ENCODE measurements around the gene ADAMTS3. TPM values are rescaled to one million over a fixed set of nuclear protein-coding genes. Genes with fewer than 3 reads are reported as not detected.

ADAMTS3 gene
- total and polyA plus RNA-seq, 2 experiments from 2014 or later = 1.2 to 3.7 TPM

GRCh38 chr4:72513227-72513626 is 55.8 kb downstream of the ADAMTS3 start (continued):
- no peak for TF ChIP-seq CTCF (conservative IDR thresholded peaks at IDR 0.05; ENCODE audit: low read depth in 2 of 2)

DNA sequence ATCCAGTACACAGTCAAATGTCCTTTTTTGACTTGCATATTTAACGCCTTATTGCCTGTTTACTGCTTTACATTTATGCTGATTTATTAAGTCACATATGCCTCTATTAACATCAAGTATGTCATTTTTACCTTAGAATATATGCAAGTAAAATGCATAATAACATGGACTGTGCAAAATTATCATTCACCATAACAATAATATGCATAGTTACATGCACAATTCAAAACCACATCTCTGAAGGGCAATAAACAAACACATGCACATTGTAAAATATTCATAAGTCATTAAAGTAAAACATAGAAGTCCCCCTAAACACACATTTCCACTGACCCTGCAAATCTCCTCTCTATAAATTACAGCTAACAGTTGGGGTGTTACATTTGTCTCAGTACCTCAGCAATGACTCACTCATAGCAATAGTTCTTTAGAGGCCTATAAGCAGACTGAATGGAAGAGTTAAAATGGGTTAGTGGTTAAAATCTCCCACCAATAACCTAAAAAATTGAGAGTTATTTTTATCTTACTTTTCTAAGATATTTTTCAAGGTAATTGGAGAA is 61.1 kb downstream of the ADAMTS3 start:
- H3K27ac Mint-ChIP-seq = no peak overlapping the region
- no peaks in the 10 kb centered on the region for H3K36me3 ChIP-seq (ENCODE audit: insufficient read depth)
- peaks cover 2% of the 10 kb centered on the region; the same call in 1 of the 3 replicates for H3K4me1 Mint-ChIP-seq
- no peak overlapping the region for H3K4me3 Mint-ChIP-seq
- H3K4me2 ChIP-seq = no peak overlapping the region
- H3K27me3 ChIP-seq (ENCODE audit: insufficient read depth) = no peaks in the 10 kb centered on the region
- H2AFZ ChIP-seq = no peak overlapping the region
- peaks cover 11% of the 10 kb centered on the region; the same call in 1 of the 3 replicates for H3K36me3 Mint-ChIP-seq (ENCODE audit: low read depth)
- no peak for DNase-seq (ENCODE audit: low spot score)
- H3K4me3 ChIP-seq = no peak overlapping the region
- peaks cover 2% of the 10 kb centered on the region for H3K27me3 Mint-ChIP-seq (ENCODE audit: insufficient read depth, low read depth, poor library complexity)
- ATAC-seq = no peak
- H4K20me1 ChIP-seq (replicated peaks; ENCODE audit: insufficient read depth) = no peaks in the 10 kb centered on the region
- no peaks in the 10 kb centered on the region for H3K79me2 ChIP-seq (replicated peaks; ENCODE audit: insufficient read depth)
- peaks cover 6% of the 10 kb centered on the region; the same call in 1 of the 2 replicates for H3K9me2 ChIP-seq (ENCODE audit: insufficient read depth)
- H3K27ac ChIP-seq (ENCODE audit: low read depth) = no peak overlapping the region
- H3F3A ChIP-seq (replicated peaks; ENCODE audit: low read depth) = no peaks in the 10 kb centered on the region
- peaks cover 6% of the 10 kb centered on the region; the same call in 1 of the 3 replicates for H3K9me3 Mint-ChIP-seq
- H3K4me1 ChIP-seq (ENCODE audit: insufficient read depth) = no peaks in the 10 kb centered on the region
- TF ChIP-seq CTCF (conservative IDR thresholded peaks at IDR 0.05; ENCODE audit: low read depth in 2 of 2) (no peak), JUNB (IDR thresholded peaks at IDR 0.05; ENCODE audit: unreplicated experiment) (no peak), POLR2AphosphoS5 (IDR thresholded peaks at IDR 0.05; ENCODE audit: low read depth) (no peak), ZNF462 (CRISPR knock-in tag; IDR thresholded peaks at IDR 0.05) (no peak), EZH2 (IDR thresholded peaks at IDR 0.05; ENCODE audit: low read depth, unreplicated experiment) (no peak), NANOG (IDR thresholded peaks at IDR 0.05; ENCODE audit: borderline replicate concordance) (no peak), EZH2phosphoT487 (IDR thresholded peaks at IDR 0.05; ENCODE audit: unreplicated experiment) (no peak)
- TF ChIP-seq, protein P1, sequence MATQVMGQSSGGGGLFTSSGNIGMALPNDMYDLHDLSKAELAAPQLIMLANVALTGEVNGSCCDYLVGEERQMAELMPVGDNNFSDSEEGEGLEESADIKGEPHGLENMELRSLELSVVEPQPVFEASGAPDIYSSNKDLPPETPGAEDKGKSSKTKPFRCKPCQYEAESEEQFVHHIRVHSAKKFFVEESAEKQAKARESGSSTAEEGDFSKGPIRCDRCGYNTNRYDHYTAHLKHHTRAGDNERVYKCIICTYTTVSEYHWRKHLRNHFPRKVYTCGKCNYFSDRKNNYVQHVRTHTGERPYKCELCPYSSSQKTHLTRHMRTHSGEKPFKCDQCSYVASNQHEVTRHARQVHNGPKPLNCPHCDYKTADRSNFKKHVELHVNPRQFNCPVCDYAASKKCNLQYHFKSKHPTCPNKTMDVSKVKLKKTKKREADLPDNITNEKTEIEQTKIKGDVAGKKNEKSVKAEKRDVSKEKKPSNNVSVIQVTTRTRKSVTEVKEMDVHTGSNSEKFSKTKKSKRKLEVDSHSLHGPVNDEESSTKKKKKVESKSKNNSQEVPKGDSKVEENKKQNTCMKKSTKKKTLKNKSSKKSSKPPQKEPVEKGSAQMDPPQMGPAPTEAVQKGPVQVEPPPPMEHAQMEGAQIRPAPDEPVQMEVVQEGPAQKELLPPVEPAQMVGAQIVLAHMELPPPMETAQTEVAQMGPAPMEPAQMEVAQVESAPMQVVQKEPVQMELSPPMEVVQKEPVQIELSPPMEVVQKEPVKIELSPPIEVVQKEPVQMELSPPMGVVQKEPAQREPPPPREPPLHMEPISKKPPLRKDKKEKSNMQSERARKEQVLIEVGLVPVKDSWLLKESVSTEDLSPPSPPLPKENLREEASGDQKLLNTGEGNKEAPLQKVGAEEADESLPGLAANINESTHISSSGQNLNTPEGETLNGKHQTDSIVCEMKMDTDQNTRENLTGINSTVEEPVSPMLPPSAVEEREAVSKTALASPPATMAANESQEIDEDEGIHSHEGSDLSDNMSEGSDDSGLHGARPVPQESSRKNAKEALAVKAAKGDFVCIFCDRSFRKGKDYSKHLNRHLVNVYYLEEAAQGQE (IDR thresholded peaks at IDR 0.05; ENCODE audit: unreplicated experiment) = no peak
- TF ChIP-seq, protein P2, sequence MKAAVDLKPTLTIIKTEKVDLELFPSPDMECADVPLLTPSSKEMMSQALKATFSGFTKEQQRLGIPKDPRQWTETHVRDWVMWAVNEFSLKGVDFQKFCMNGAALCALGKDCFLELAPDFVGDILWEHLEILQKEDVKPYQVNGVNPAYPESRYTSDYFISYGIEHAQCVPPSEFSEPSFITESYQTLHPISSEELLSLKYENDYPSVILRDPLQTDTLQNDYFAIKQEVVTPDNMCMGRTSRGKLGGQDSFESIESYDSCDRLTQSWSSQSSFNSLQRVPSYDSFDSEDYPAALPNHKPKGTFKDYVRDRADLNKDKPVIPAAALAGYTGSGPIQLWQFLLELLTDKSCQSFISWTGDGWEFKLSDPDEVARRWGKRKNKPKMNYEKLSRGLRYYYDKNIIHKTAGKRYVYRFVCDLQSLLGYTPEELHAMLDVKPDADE (IDR thresholded peaks at IDR 0.05) = no peak
